Activated T-cell treated with anti-CD3 and anti-CD28 coated beads, Interleukin-2, amount 50 U/mL, for 72 hours (primary cell): ENCODE data around the gene RNPEP. TPM values are rescaled to one million over a fixed set of nuclear protein-coding genes. Genes with fewer than 3 reads are reported as not detected.
"Not testable (repeated sequence)": the region's sequence is repeated elsewhere in the genome, so short reads cannot be mapped to it uniquely, and the experiment has no call there.

ENCODE experiments used
- ATAC-seq, 2 donors: fragments of 150-1000 bp; cut with Tn5 transposase; replicated peaks in 1 of 2; 2 replicates each; pipeline ENCODE4 v1.10.0; 2021; ENCODE audit warnings: moderate library complexity in 2 of 2, mild to moderate bottlenecking in 1 of 2
- DNase-seq, 2 donors: peaks; one replicate each; pipeline ENCODE4 v3.0.0; 2021 to 2022; ENCODE audit warnings: mixed read lengths in 1 of 2
- H3K27ac Mint-ChIP-seq: one replicate; pipeline ENCODE4 v1.8.0; 2022; ENCODE audit warnings: mild to moderate bottlenecking, moderate library complexity, mixed read lengths
- H3K27me3 Mint-ChIP-seq: one replicate; pipeline ENCODE4 v1.8.0; 2022; ENCODE audit warnings: low read depth, mixed read lengths
- H3K36me3 Mint-ChIP-seq, 2 donors: one replicate each; pipeline ENCODE4 v1.8.0; 2022; ENCODE audit warnings: mixed read lengths in 2 of 2, mild to moderate bottlenecking in 1 of 2; ENCODE audit not compliant: insufficient read depth in 2 of 2
- H3K4me1 Mint-ChIP-seq: one replicate; pipeline ENCODE4 v1.8.0; 2022; ENCODE audit warnings: low read depth, mixed read lengths
- H3K4me3 Mint-ChIP-seq, 2 donors: one replicate each; pipeline ENCODE4 v1.8.0; 2022; ENCODE audit warnings: mild to moderate bottlenecking in 2 of 2, mixed read lengths in 2 of 2, moderate library complexity in 2 of 2
- H3K9me3 Mint-ChIP-seq, 2 donors: one replicate each; pipeline ENCODE4 v1.8.0; 2022; ENCODE audit warnings: mixed read lengths in 2 of 2
- total RNA-seq, 2 donors: library from RNA; stranded (reverse); gene quantifications; one replicate each; pipeline ENCODE4 v1.2.3, GENCODE V29; 2022

The RNPEP gene
- total RNA-seq, result 10 to 100 TPM; 43.2 to 46.4 TPM

- peak; percentile 86 to 88 for ATAC-seq
Measured at GRCh38 chr1:201982623-201983379, at the start of gene RNPEP. TSS of gene RNPEP (plus strand) at chr1:201982648. CDS start at chr1:201982667, 19 bp downstream.

GRCh38 chr1:201933840-201934430, 48.5 kb upstream of the RNPEP start:
- Mint-ChIP-seq H3K4me1 (peaks cover 4% of the 10 kb centered on the region), H3K9me3 (no peaks in the 10 kb centered on the region), H3K4me3 (no peak overlapping the region), H3K27me3 (peaks cover 11% of the 10 kb centered on the region), H3K27ac (no peak overlapping the region), H3K36me3 (no peaks in the 10 kb centered on the region)
- no peak for DNase-seq
- no peak for ATAC-seq

More at GRCh38 chr1:201982623-201983379, at the start of gene RNPEP:
- Mint-ChIP-seq H3K4me3 (peak within 1 kb of the TSS; percentile 96 to 99), H3K4me1 (peaks cover 24% of the 10 kb centered on the region), H3K27me3 (no peaks in the 10 kb centered on the region), H3K9me3 (no peaks in the 10 kb centered on the region), H3K36me3 (peaks cover 3 to 5% of the 10 kb centered on the region in 2 donors), H3K27ac (peak within 1 kb of the TSS; percentile 82)
- peak; percentile 66 to 67 for DNase-seq

- Mint-ChIP-seq H3K27me3 (peaks cover 11% of the 10 kb centered on the region), H3K36me3 (no peaks in the 10 kb centered on the region), H3K4me1 (peaks cover 4% of the 10 kb centered on the region), H3K27ac (no peak overlapping the region), H3K4me3 (no peak overlapping the region), H3K9me3 (no peaks in the 10 kb centered on the region)
- DNase-seq (no peak), ATAC-seq (no peak)
Measured at GRCh38 chr1:201937624-201938213, 44.7 kb upstream of the RNPEP start.

GRCh38 chr1:201938440-201939035, 43.9 kb upstream of the RNPEP start:
- no peak overlapping the region for H3K4me3 Mint-ChIP-seq
- ATAC-seq, result no peak

GRCh38 chr1:201939148-201939547, 43.3 kb upstream of the RNPEP start:
- Mint-ChIP-seq H3K27ac (no peak overlapping the region), H3K4me3 (no peak overlapping the region), H3K27me3 (peaks cover 10% of the 10 kb centered on the region), H3K9me3 (no peaks in the 10 kb centered on the region), H3K4me1 (peaks cover 4% of the 10 kb centered on the region), H3K36me3 (no peaks in the 10 kb centered on the region)
- DNase-seq, result no peak
- ATAC-seq, result no peak

More at GRCh38 chr1:201938440-201939035, 43.9 kb upstream of the RNPEP start:
- H3K27ac Mint-ChIP-seq, result no peak overlapping the region
- no peak for DNase-seq
- peaks cover 11% of the 10 kb centered on the region for H3K27me3 Mint-ChIP-seq
- H3K36me3 Mint-ChIP-seq, result no peaks in the 10 kb centered on the region
- peaks cover 4% of the 10 kb centered on the region for H3K4me1 Mint-ChIP-seq
- H3K9me3 Mint-ChIP-seq, result no peaks in the 10 kb centered on the region

- Mint-ChIP-seq H3K27ac (no peak overlapping the region), H3K9me3 (no peaks in the 10 kb centered on the region), H3K4me3 (no peak overlapping the region), H3K36me3 (no peaks in the 10 kb centered on the region), H3K27me3 (peaks cover 7% of the 10 kb centered on the region), H3K4me1 (peaks cover 4% of the 10 kb centered on the region)
- ATAC-seq, result no peak
- DNase-seq, result no peak
Measured at GRCh38 chr1:201939574-201939973, 42.9 kb upstream of the RNPEP start.

- H3K27me3 Mint-ChIP-seq, H3K4me1 Mint-ChIP-seq, ATAC-seq, DNase-seq, H3K27ac Mint-ChIP-seq, H3K36me3 Mint-ChIP-seq, H3K4me3 Mint-ChIP-seq, H3K9me3 Mint-ChIP-seq: not testable (repeated sequence)
Measured at GRCh38 chr1:201940316-201940715, 42.1 kb upstream of the RNPEP start.

- DNase-seq (no peak), ATAC-seq (no peak)
- no peaks in the 10 kb centered on the region for H3K9me3 Mint-ChIP-seq
- H3K36me3 Mint-ChIP-seq, result no peaks in the 10 kb centered on the region
- peaks cover 21% of the 10 kb centered on the region for H3K27me3 Mint-ChIP-seq
- H3K4me3 Mint-ChIP-seq, result no peak overlapping the region
- H3K27ac Mint-ChIP-seq, result no peak overlapping the region
- peaks cover 17% of the 10 kb centered on the region for H3K4me1 Mint-ChIP-seq
Measured at GRCh38 chr1:201941420-201942128, 40.9 kb upstream of the RNPEP start.

- peaks cover 22% of the 10 kb centered on the region for H3K4me1 Mint-ChIP-seq
- DNase-seq, result no peak
- ATAC-seq, result no peak
- H3K4me3 Mint-ChIP-seq, result no peak overlapping the region
- peaks cover 26% of the 10 kb centered on the region for H3K27me3 Mint-ChIP-seq
- no peak overlapping the region for H3K27ac Mint-ChIP-seq
- no peaks in the 10 kb centered on the region for H3K9me3 Mint-ChIP-seq
- no peaks in the 10 kb centered on the region for H3K36me3 Mint-ChIP-seq
Measured at GRCh38 chr1:201942129-201942495, 40.3 kb upstream of the RNPEP start.

- peaks cover 19% of the 10 kb centered on the region for H3K4me1 Mint-ChIP-seq
- DNase-seq, result no peak
- no peaks in the 10 kb centered on the region for H3K36me3 Mint-ChIP-seq
- no peak overlapping the region for H3K4me3 Mint-ChIP-seq
- H3K27ac Mint-ChIP-seq, result no peak overlapping the region
- peaks cover 37% of the 10 kb centered on the region for H3K27me3 Mint-ChIP-seq
- no peaks in the 10 kb centered on the region for H3K9me3 Mint-ChIP-seq
- ATAC-seq, result no peak
Measured at GRCh38 chr1:201944002-201944401, 38.4 kb upstream of the RNPEP start.

- H3K4me3 Mint-ChIP-seq, result no peak overlapping the region
- H3K9me3 Mint-ChIP-seq, result no peaks in the 10 kb centered on the region
- H3K36me3 Mint-ChIP-seq, result no peaks in the 10 kb centered on the region
- DNase-seq (no peak), ATAC-seq (no peak)
- no peak overlapping the region for H3K27ac Mint-ChIP-seq
- peaks cover 19% of the 10 kb centered on the region for H3K4me1 Mint-ChIP-seq
- peaks cover 37% of the 10 kb centered on the region for H3K27me3 Mint-ChIP-seq
Measured at GRCh38 chr1:201944639-201945038, 37.8 kb upstream of the RNPEP start.

- peaks cover 37% of the 10 kb centered on the region for H3K27me3 Mint-ChIP-seq
- H3K36me3 Mint-ChIP-seq, result no peaks in the 10 kb centered on the region
Measured at GRCh38 chr1:201945157-201945556, 37.3 kb upstream of the RNPEP start.

GRCh38 chr1:201945863-201946223, 36.6 kb upstream of the RNPEP start:
- no peak for DNase-seq
- Mint-ChIP-seq H3K36me3 (no peaks in the 10 kb centered on the region), H3K4me3 (peak overlapping the region; percentile 68 to 74), H3K9me3 (no peaks in the 10 kb centered on the region), H3K27me3 (peaks cover 37% of the 10 kb centered on the region), H3K4me1 (peaks cover 19% of the 10 kb centered on the region), H3K27ac (no peak overlapping the region)
- no peak for ATAC-seq

More at GRCh38 chr1:201945157-201945556, 37.3 kb upstream of the RNPEP start:
- DNase-seq (no peak), ATAC-seq (no peak)
- Mint-ChIP-seq H3K4me3 (no peak overlapping the region), H3K4me1 (peaks cover 19% of the 10 kb centered on the region), H3K9me3 (no peaks in the 10 kb centered on the region), H3K27ac (no peak overlapping the region)
